Trophoblast cell (in vitro differentiated cells and primary cell): ENCODE data around the gene PODXL.

Source experiments
- DNase-seq, 2 donors: peaks; one replicate each; pipeline ENCODE4 v3.0.0-alpha.2; 2016
- H2AFZ ChIP-seq: 2 replicates; pipeline ENCODE4 v1.6.1; 2013; ENCODE audit warnings: low read length, moderate library complexity, mild to moderate bottlenecking; ENCODE audit not compliant: insufficient read depth, poor library complexity
- H2AK5ac ChIP-seq: 2 replicates; pipeline ENCODE4 v1.6.1; 2013; ENCODE audit warnings: mild to moderate bottlenecking, low read length
- H2BK120ac ChIP-seq: 2 replicates; pipeline ENCODE4 v1.6.1; 2013; ENCODE audit warnings: low read length, mild to moderate bottlenecking, moderate library complexity; ENCODE audit not compliant: insufficient read depth, poor library complexity
- H2BK12ac ChIP-seq: 2 replicates; pipeline ENCODE4 v1.6.1; 2013; ENCODE audit warnings: mild to moderate bottlenecking, low read length, moderate library complexity
- H2BK5ac ChIP-seq: 2 replicates; pipeline ENCODE4 v1.6.1; 2013; ENCODE audit warnings: low read length, low read depth, moderate library complexity, mild to moderate bottlenecking; ENCODE audit not compliant: poor library complexity
- H3K14ac ChIP-seq: 2 replicates; pipeline ENCODE4 v1.6.1; 2013; ENCODE audit warnings: mild to moderate bottlenecking, low read length
- H3K18ac ChIP-seq: 2 replicates; pipeline ENCODE4 v1.6.1; 2013; ENCODE audit warnings: mild to moderate bottlenecking, low read length
- H3K23ac ChIP-seq: 2 replicates; pipeline ENCODE4 v1.6.1; 2013; ENCODE audit warnings: low read length
- H3K27ac ChIP-seq: 2 replicates; pipeline ENCODE4 v1.5.1; 2013; ENCODE audit warnings: low read depth, mild to moderate bottlenecking, inconsistent platforms, low read length, moderate library complexity
- H3K27me3 ChIP-seq: 2 replicates; pipeline ENCODE4 v1.6.1; 2013; ENCODE audit warnings: inconsistent platforms, mild to moderate bottlenecking, low read length, moderate library complexity; ENCODE audit not compliant: insufficient read depth
- H3K36me3 ChIP-seq, 2 experiments: 1 replicate in 1 of 2; 2 replicates in 1 of 2; pipeline ENCODE4 v1.6.1; 2013; ENCODE audit warnings: low read length in 2 of 2, mild to moderate bottlenecking in 2 of 2, moderate library complexity in 1 of 2; ENCODE audit not compliant: insufficient read depth in 2 of 2, control insufficient read depth in 1 of 2
- H3K4ac ChIP-seq: 2 replicates; pipeline ENCODE4 v1.6.1; 2013; ENCODE audit warnings: low read depth, mild to moderate bottlenecking, low read length, moderate library complexity
- H3K4me1 ChIP-seq, 2 experiments: 1 replicate in 1 of 2; 2 replicates in 1 of 2; pipeline ENCODE4 v1.6.1; 2013; ENCODE audit warnings: low read length in 2 of 2, mild to moderate bottlenecking in 2 of 2, moderate library complexity in 1 of 2; ENCODE audit not compliant: insufficient read depth in 2 of 2, control insufficient read depth in 1 of 2
- H3K4me2 ChIP-seq: 2 replicates; pipeline ENCODE4 v1.6.1; 2013; ENCODE audit warnings: inconsistent platforms, mild to moderate bottlenecking, low read length, moderate library complexity
- H3K4me3 ChIP-seq: 2 replicates; pipeline ENCODE4 v1.5.1; 2013; ENCODE audit warnings: mild to moderate bottlenecking, low read depth, low read length, inconsistent platforms
- H3K79me1 ChIP-seq: one replicate; pipeline ENCODE4 v1.6.1; 2013; ENCODE audit warnings: low read length
- H3K79me2 ChIP-seq: 2 replicates; pipeline ENCODE4 v1.6.1; 2013; ENCODE audit warnings: low read length, mild to moderate bottlenecking; ENCODE audit not compliant: control insufficient read depth, insufficient read depth, poor library complexity
- H3K9ac ChIP-seq: 2 replicates; pipeline ENCODE4 v1.6.1; 2013; ENCODE audit warnings: mild to moderate bottlenecking, low read length
- H3K9me3 ChIP-seq: 2 replicates; pipeline ENCODE4 v1.6.1; 2013; ENCODE audit warnings: low read depth, mild to moderate bottlenecking, control low read depth, inconsistent platforms, low read length; ENCODE audit not compliant: insufficient read depth
- H4K12ac ChIP-seq: 2 replicates; pipeline ENCODE4 v1.6.1; 2013; ENCODE audit warnings: low read depth, mild to moderate bottlenecking, low read length, moderate library complexity
- H4K8ac ChIP-seq: 2 replicates; pipeline ENCODE4 v1.6.1; 2013; ENCODE audit warnings: low read depth, mild to moderate bottlenecking, low read length, moderate library complexity
- H4K91ac ChIP-seq: one replicate; pipeline ENCODE4 v1.6.1; 2013; ENCODE audit warnings: low read depth, mild to moderate bottlenecking, low read length, moderate library complexity
- WGBS: extraction: QIAGEN DNeasy Blood & Tissue Kit; methylation state at CpG from one replicate; pipeline ENCODE4 v1.1.7; 2013; ENCODE audit warnings: missing lambda C conversion rate; ENCODE audit not compliant: insufficient read length, insufficient coverage; ENCODE audit errors: extremely low coverage; 5-methylcytosine and 5-hydroxymethylcytosine counted together

The PODXL gene

GRCh38 chr7:131495669-131496498, 60.5 kb downstream of the PODXL start:
- DNase-seq = no peak
- H3K36me3 ChIP-seq = peaks cover 4 to 13% of the 10 kb centered on the region in 2 experiments
- no peak overlapping the region for H4K91ac ChIP-seq
- no peak overlapping the region for H3K18ac ChIP-seq
- H2AK5ac ChIP-seq = no peak overlapping the region
- H3K27me3 ChIP-seq = no peaks in the 10 kb centered on the region
- WGBS = no CpG with 5 or more reads among the region's 7 CpGs
- no peak overlapping the region for H3K4me2 ChIP-seq
- H3K9me3 ChIP-seq = no peaks in the 10 kb centered on the region
- no peak overlapping the region for H2BK120ac ChIP-seq
- H4K8ac ChIP-seq = no peak overlapping the region
- H3K79me2 ChIP-seq = no peaks in the 10 kb centered on the region
- H4K12ac ChIP-seq = no peak overlapping the region
- H3K4me3 ChIP-seq = no peak overlapping the region
- H3K9ac ChIP-seq = no peak overlapping the region
- H3K27ac ChIP-seq = no peak overlapping the region
- no peak overlapping the region for H3K14ac ChIP-seq
- H2BK5ac ChIP-seq = no peak overlapping the region
- no peak overlapping the region for H3K4ac ChIP-seq
- no peak overlapping the region for H3K23ac ChIP-seq
- H2BK12ac ChIP-seq = no peak overlapping the region
- H3K79me1 ChIP-seq = no peaks in the 10 kb centered on the region
- no peak overlapping the region for H2AFZ ChIP-seq
- H3K4me1 ChIP-seq = no peaks in the 10 kb centered on the region

- H3K9ac ChIP-seq = no peak overlapping the region
- H3K14ac ChIP-seq = no peak overlapping the region
- H3K23ac ChIP-seq = no peak overlapping the region
- no peak overlapping the region for H2AK5ac ChIP-seq
- H3K79me2 ChIP-seq = no peaks in the 10 kb centered on the region
- H2AFZ ChIP-seq = no peak overlapping the region
- no peaks in the 10 kb centered on the region for H3K4me1 ChIP-seq
- no peak overlapping the region for H3K4ac ChIP-seq
- H2BK5ac ChIP-seq = no peak overlapping the region
- no peak overlapping the region for H3K18ac ChIP-seq
- no peaks in the 10 kb centered on the region for H3K27me3 ChIP-seq
- no peak overlapping the region for H2BK120ac ChIP-seq
- WGBS = no CpG with 5 or more reads among the region's 2 CpGs
- no peak overlapping the region for H4K8ac ChIP-seq
- H4K12ac ChIP-seq = no peak overlapping the region
- no peak for DNase-seq
- no peaks in the 10 kb centered on the region for H3K9me3 ChIP-seq
- H4K91ac ChIP-seq = no peak overlapping the region
- H3K27ac ChIP-seq = no peak overlapping the region
- H3K36me3 ChIP-seq = peaks cover 4 to 11% of the 10 kb centered on the region in 2 experiments
- no peak overlapping the region for H2BK12ac ChIP-seq
- no peak overlapping the region for H3K4me2 ChIP-seq
- no peaks in the 10 kb centered on the region for H3K79me1 ChIP-seq
- no peak overlapping the region for H3K4me3 ChIP-seq
Observed at GRCh38 chr7:131494182-131494581, 62.2 kb downstream of the PODXL start.

DNA sequence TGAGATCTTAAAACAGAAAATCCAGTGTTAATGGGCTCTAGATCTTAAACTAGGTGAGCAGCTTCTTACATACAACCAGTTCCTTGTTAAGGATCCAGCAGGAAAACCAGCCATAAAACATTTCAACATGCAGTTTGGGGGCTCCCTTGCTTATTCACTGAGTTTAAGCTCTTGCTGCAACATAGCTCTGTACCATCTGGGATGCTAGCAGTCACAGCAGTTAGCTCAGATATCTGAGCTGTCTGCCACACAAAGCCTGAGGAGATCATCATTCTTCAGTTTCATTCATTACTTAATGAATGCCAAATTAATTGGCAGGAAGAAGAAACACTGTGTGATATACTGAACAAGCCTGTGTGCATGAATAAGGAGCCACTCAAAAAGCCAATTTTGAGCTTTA, 62.8 kb downstream of the PODXL start:
- Histone ChIP-seq H4K8ac (no peak overlapping the region), H2BK5ac (no peak overlapping the region), H2AFZ (no peak overlapping the region), H3K79me1 (no peaks in the 10 kb centered on the region), H3K9ac (no peak overlapping the region), H3K23ac (no peak overlapping the region), H3K18ac (no peak overlapping the region), H4K12ac (no peak overlapping the region), H3K4me3 (no peak overlapping the region), H2BK120ac (no peak overlapping the region), H4K91ac (no peak overlapping the region), H3K14ac (no peak overlapping the region), H3K27me3 (no peaks in the 10 kb centered on the region), H3K27ac (no peak overlapping the region), H3K9me3 (no peaks in the 10 kb centered on the region), H2AK5ac (no peak overlapping the region), H2BK12ac (no peak overlapping the region), H3K4me2 (no peak overlapping the region), H3K79me2 (no peaks in the 10 kb centered on the region), H3K4me1 (no peaks in the 10 kb centered on the region), H3K4ac (no peak overlapping the region), H3K36me3 (peaks cover 4 to 7% of the 10 kb centered on the region in 2 experiments)
- no peak for DNase-seq

DNA sequence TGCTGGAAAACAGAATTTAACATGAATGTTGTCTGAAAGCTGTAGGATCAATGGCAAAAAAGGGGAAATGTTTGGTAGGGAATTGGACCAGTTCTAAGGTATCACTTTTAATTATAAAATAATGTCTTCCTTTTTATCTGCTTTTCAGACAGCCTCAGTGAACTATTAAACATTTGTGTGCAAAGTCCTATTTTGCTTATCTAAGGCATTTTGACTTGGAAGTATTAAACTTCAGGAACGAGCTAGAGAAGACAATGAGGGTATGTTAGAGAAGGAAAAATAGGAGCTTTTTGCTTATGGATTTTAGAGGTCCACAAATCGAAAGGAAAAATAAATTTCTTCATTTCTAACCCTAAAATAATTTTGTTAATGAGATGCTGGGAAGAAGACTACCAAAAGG, 63.3 kb downstream of the PODXL start:
- no peak overlapping the region for H3K4me2 ChIP-seq
- no CpG with 5 or more reads among the region's 2 CpGs for WGBS
- no peak overlapping the region for H4K8ac ChIP-seq
- H3K4ac ChIP-seq = no peak overlapping the region
- H3K4me1 ChIP-seq = no peaks in the 10 kb centered on the region
- no peak overlapping the region for H2BK120ac ChIP-seq
- H3K79me2 ChIP-seq = no peaks in the 10 kb centered on the region
- no peak overlapping the region for H4K91ac ChIP-seq
- H3K27me3 ChIP-seq = no peaks in the 10 kb centered on the region
- no peak overlapping the region for H3K23ac ChIP-seq
- H3K9me3 ChIP-seq = no peaks in the 10 kb centered on the region
- no peak overlapping the region for H2BK5ac ChIP-seq
- no peak overlapping the region for H2AK5ac ChIP-seq
- H4K12ac ChIP-seq = no peak overlapping the region
- no peak overlapping the region for H3K14ac ChIP-seq
- no peak for DNase-seq
- no peak overlapping the region for H2AFZ ChIP-seq
- H3K18ac ChIP-seq = no peak overlapping the region
- H3K9ac ChIP-seq = no peak overlapping the region
- H3K36me3 ChIP-seq = peaks cover 3 to 4% of the 10 kb centered on the region in 2 experiments
- H3K27ac ChIP-seq = no peak overlapping the region
- no peaks in the 10 kb centered on the region for H3K79me1 ChIP-seq
- H3K4me3 ChIP-seq = no peak overlapping the region
- no peak overlapping the region for H2BK12ac ChIP-seq
